Parathyroid adenoma (tissue), 2 donors: ENCODE data around the gene TNS4.

ENCODE experiments used
- H2AFZ ChIP-seq: fragments of 300-600 bp; sonication (generic); one replicate; pipeline ENCODE4 v1.7.0; 2017; ENCODE audit warnings: antibody characterized with exemption, mild to moderate bottlenecking
- H3K27ac ChIP-seq: fragments of 300-600 bp; sonication (generic); one replicate; pipeline ENCODE4 v1.7.0; 2017
- H3K27me3 ChIP-seq: fragments of 300-600 bp; sonication (generic); one replicate; pipeline ENCODE4 v1.7.0; 2017; ENCODE audit warnings: low read length; ENCODE audit not compliant: control insufficient read depth, insufficient read depth
- H3K36me3 ChIP-seq: fragments of 300-600 bp; sonication (generic); one replicate; pipeline ENCODE4 v1.7.0; 2017; ENCODE audit warnings: low read length; ENCODE audit not compliant: control insufficient read depth, insufficient read depth
- H3K4me1 ChIP-seq: fragments of 300-600 bp; sonication (generic); one replicate; pipeline ENCODE4 v1.7.0; 2017; ENCODE audit warnings: control low read depth
- H3K4me2 ChIP-seq: fragments of 300-600 bp; sonication (generic); one replicate; pipeline ENCODE4 v1.7.0; 2017; ENCODE audit warnings: low read length
- H3K4me3 ChIP-seq: fragments of 300-600 bp; sonication (generic); one replicate; pipeline ENCODE4 v1.7.0; 2017; ENCODE audit warnings: low read depth, low read length
- H3K79me2 ChIP-seq: fragments of 300-600 bp; sonication (generic); one replicate; pipeline ENCODE4 v1.7.0; 2017; ENCODE audit warnings: control low read depth
- H3K9ac ChIP-seq: fragments of 300-600 bp; sonication (generic); one replicate; pipeline ENCODE4 v1.7.0; 2017; ENCODE audit warnings: mild to moderate bottlenecking
- H3K9me3 ChIP-seq: fragments of 300-600 bp; sonication (generic); one replicate; pipeline ENCODE4 v1.7.0; 2017; ENCODE audit warnings: low read length; ENCODE audit not compliant: control insufficient read depth
- CTCF ChIP-seq: fragments of 300-600 bp; sonication (generic); IDR thresholded peaks from one replicate; pipeline ENCODE4 v1.7.0; 2017; ENCODE audit warnings: antibody characterized with exemption, mild to moderate bottlenecking
- donor health status: primary hyperparathyroidism.

TNS4 gene

DNA sequence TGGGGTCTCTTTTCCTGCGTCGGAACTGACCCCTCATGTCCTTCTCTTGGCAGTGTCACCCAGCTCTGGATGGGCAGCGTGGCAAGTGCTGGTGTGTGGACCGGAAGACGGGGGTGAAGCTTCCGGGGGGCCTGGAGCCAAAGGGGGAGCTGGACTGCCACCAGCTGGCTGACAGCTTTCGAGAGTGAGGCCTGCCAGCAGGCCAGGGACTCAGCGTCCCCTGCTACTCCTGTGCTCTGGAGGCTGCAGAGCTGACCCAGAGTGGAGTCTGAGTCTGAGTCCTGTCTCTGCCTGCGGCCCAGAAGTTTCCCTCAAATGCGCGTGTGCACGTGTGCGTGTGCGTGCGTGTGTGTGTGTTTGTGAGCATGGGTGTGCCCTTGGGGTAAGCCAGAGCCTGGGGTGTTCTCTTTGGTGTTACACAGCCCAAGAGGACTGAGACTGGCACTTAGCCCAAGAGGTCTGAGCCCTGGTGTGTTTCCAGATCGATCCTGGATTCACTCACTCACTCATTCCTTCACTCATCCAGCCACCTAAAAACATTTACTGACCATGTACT, 44.9 kb downstream of the TNS4 start:
- Histone ChIP-seq H3K27me3 (no peaks in the 10 kb centered on the region), H3K27ac (no peak overlapping the region), H3K4me2 (no peak overlapping the region), H3K36me3 (no peaks in the 10 kb centered on the region), H3K4me3 (no peak overlapping the region), H3K4me1 (peaks cover 1% of the 10 kb centered on the region), H3K9ac (no peak overlapping the region), H3K79me2 (no peaks in the 10 kb centered on the region), H2AFZ (no peak overlapping the region), H3K9me3 (no peaks in the 10 kb centered on the region)
- no peak for TF ChIP-seq CTCF

DNA sequence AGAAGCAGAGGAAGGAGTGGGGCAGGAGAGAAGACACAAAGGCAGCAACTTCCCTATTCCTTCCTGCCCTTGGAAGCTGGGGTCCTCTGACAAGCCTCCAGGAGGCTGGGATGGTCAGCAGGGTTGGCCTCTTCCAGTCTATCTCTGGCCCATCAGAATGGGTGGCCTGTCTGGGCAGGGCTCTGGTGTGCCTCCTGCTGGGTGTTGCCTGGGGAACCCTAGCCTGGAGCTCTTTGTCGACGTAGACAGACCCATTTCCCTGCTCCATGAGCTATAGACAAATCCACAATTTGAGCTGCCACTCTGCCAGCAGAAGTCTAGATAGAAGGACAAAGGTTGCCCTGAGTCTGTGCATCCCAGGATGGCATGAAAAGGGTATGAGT, 46.8 kb downstream of the TNS4 start:
- H3K9me3 ChIP-seq: no peaks in the 10 kb centered on the region
- H2AFZ ChIP-seq: no peak overlapping the region
- H3K36me3 ChIP-seq: no peaks in the 10 kb centered on the region
- no peak overlapping the region for H3K4me2 ChIP-seq
- no peak overlapping the region for H3K27ac ChIP-seq
- H3K27me3 ChIP-seq: no peaks in the 10 kb centered on the region
- H3K4me3 ChIP-seq: no peak overlapping the region
- no peaks in the 10 kb centered on the region for H3K79me2 ChIP-seq
- H3K9ac ChIP-seq: no peak overlapping the region
- H3K4me1 ChIP-seq: peaks cover 6% of the 10 kb centered on the region
- TF ChIP-seq CTCF: no peak

DNA sequence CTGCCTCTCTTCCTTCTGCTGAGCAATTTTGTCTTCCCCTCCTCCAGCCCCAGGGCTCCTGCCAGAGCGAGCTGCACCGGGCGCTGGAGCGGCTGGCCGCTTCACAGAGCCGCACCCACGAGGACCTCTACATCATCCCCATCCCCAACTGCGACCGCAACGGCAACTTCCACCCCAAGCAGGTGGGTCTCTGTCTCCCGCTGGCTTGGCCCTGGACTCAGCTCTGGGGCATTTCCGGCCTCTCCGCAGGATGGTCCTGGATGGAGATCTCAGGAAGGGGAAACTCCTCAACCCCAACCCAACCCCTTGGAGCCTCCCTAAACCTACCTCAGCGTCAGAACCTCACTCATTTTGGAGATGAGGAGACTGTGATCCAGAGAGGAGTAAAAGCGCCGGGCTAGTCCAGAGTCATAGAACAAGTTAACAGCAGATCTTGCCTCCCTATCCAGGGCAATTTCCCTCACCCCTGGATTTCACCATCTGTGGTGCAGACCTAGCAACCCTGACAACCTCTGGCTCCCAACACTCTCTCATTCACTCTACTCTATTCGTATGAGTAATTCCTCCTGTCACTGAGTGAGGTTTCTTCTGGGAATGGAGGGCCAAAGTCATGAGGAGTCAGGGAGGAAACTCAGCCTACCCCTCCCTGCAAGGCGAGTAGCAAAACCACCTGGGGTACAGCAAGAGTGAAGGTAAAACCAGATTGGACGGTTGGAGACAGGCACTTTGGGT, 47.4 kb downstream of the TNS4 start:
- Histone ChIP-seq H3K4me1 (peaks cover 6% of the 10 kb centered on the region), H2AFZ (no peak overlapping the region), H3K36me3 (no peaks in the 10 kb centered on the region), H3K4me3 (no peak overlapping the region), H3K4me2 (no peak overlapping the region), H3K79me2 (no peaks in the 10 kb centered on the region), H3K27ac (no peak overlapping the region), H3K9me3 (no peaks in the 10 kb centered on the region), H3K27me3 (no peaks in the 10 kb centered on the region), H3K9ac (no peak overlapping the region)
- TF ChIP-seq CTCF: no peak

GRCh38 chr17:40452921-40453378, 48.5 kb downstream of the TNS4 start:
- Histone ChIP-seq H3K79me2 (no peaks in the 10 kb centered on the region), H3K4me3 (no peak overlapping the region), H3K9ac (no peak overlapping the region), H3K4me2 (no peak overlapping the region), H3K27me3 (no peaks in the 10 kb centered on the region), H3K27ac (no peak overlapping the region), H3K36me3 (no peaks in the 10 kb centered on the region), H3K9me3 (no peaks in the 10 kb centered on the region), H2AFZ (no peak overlapping the region), H3K4me1 (peaks cover 6% of the 10 kb centered on the region)
- TF ChIP-seq CTCF: no peak
